HG02938 (cell line): ENCODE measurements around the gene CDC6.

Source experiments
- ATAC-seq: cut with Tn5 transposase; IDR thresholded peaks from one replicate; pipeline ENCODE4 v1.9.1; 2021; ENCODE audit warnings: mild to moderate bottlenecking, moderate library complexity; ENCODE audit not compliant: unreplicated experiment

The CDC6 gene, protein sequence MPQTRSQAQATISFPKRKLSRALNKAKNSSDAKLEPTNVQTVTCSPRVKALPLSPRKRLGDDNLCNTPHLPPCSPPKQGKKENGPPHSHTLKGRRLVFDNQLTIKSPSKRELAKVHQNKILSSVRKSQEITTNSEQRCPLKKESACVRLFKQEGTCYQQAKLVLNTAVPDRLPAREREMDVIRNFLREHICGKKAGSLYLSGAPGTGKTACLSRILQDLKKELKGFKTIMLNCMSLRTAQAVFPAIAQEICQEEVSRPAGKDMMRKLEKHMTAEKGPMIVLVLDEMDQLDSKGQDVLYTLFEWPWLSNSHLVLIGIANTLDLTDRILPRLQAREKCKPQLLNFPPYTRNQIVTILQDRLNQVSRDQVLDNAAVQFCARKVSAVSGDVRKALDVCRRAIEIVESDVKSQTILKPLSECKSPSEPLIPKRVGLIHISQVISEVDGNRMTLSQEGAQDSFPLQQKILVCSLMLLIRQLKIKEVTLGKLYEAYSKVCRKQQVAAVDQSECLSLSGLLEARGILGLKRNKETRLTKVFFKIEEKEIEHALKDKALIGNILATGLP

DNA sequence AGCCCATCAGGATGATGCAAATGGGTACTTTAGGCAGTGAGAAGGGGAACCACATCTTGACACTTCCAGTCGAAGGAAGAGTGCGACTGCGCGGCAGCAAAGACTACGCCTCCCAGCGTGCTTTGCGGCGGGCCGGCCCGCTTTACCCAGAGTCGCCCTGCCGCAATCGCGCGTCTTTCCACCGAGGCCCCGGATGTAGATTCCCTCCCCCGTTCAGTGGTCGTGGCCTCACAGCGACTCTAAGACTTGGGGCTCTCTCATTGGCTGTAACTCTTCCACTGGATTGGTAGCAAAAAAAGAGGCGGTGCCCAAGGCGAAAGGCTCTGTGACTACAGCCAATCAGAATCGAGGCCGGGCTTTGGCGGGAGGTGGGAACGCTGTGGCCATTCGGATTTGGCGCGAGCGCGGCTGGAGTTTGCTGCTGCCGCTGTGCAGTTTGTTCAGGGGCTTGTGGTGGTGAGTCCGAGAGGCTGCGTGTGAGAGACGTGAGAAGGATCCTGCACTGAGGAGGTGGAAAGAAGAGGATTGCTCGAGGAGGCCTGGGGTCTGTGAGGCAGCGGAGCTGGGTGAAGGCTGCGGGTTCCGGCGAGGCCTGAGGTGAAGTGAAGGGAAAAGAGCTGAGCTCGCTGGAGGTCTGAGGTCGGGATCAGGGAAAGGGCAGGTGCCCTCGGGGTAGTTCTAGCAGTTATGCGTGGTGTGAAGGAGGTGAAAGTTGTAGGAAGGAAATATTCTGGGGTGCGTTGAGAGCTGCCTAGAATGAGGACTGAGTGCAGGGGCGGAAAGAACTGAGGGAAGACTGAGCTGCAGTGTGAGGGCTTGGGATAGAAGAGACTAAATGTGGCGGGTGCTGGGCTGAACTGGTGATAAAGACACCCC, at the start of gene CDC6:
TSS of gene CDC6 (plus strand) at position 386 of the 876 bp plus-strand sequence. CDS start 1,542 bp downstream, outside the sequence.
- peak; percentile 96 for ATAC-seq

DNA sequence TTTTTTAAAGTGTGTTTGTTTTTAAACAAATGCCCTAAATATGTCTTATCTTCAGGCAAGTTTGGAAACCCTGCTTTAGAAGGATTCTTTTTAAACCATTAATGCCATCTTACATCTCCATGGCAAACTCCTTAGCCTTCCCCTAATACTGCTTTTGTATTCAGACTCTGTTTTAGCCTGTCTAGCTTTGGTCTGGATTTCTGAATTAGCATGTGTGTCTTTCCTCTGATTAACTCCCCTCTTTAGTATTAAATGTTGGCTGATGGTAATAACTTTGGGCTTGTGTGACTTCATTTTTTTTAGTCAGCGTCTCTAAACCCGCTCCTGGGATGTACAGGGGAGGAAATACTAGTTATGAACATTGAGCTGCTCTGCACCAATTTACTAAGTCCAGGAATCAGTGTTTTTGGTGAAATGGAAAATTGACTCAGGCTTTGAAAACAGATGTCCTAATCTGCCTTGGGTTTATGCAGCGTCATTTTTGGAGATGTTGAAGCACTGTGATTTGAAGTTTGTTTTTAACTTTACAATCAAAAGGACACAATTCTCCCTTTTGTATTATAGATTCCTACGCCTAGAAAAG, 46.3 kb upstream of the CDC6 start:
- no peak for ATAC-seq

DNA sequence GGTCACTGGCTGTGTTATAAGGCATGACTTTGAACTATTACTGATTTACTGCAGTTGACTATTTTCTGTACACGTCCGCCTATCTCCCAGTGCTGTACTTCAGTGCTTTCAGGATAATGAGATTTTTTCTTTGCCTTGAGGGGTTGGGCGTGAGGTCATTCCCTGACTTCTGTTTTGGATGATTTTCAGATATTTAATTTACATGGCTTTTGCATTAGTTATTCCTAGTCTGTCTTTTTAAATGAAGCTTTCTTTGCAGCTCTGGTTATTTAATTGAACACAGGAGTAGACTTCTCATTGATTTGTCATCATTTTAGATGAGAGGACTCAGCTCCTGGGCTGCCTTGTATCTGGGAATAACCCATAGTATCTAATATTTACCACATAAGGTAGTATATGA, 44.9 kb upstream of the CDC6 start:
- no peak for ATAC-seq

DNA sequence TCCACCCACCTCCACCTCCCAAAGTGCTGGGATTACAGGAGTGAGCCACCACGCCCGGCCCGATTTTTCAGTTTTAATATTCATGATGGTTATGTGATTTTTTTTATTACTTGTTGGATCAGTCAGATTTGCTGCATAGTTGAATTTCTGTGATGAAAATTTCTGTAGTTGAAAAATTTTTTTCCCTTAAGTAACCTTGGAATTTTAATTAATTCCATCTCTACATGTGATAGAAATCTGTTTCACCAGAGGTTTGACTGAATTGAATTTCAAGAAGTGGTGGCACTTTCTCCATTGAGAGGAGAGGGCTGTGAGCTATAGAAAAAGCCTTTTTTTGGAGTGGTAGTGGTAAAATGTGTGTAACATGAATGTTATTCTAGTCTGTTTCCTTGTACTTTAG, 43.9 kb upstream of the CDC6 start:
- ATAC-seq = no peak

DNA sequence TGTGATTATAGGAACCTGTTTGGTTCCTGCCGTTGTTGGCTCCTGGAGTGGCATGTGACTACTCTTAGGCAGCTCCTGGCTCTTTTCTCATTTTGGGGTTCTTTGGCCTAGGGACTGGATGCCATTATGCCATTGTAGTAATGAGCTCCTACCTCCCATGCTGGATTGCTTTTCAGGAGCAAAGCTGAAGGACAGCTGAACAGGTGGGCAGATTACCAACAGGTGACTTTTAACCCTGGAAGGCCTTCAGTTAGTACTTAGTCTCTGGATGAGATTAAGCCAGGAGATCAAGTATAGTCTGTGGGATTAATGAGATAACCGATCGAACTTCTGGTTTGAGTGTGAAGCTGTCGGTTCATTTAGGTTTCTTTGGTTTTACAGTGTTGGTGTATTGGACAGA, 43.4 kb upstream of the CDC6 start:
- ATAC-seq = no peak

DNA sequence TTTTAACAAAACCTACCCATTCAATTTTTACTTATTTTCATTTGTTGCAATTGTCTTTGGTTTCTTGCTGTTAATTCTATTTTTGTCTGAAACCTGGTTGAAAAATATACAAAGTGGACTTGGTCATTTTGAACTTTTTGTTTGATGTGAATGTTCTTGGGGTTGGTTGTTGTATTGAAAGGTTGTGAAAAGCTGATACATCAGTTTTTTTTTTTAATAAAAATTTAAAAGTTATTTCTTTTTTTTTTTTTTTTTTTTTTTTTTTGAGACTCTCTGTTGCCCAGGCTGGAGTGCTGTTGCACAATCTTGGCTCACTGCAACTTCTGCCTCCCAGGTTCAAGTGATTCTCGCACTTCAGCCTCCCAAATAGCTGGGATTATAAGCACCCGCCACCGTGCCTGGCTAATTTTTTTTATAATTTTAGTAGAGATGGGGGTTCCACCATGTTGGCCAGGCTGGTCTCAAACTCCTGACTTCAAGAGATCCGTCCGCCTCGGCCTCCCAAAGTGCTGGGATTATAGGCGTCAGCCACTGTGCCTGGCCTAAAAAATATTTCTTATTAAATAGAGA, 39.7 kb upstream of the CDC6 start:
- no peak for ATAC-seq

DNA sequence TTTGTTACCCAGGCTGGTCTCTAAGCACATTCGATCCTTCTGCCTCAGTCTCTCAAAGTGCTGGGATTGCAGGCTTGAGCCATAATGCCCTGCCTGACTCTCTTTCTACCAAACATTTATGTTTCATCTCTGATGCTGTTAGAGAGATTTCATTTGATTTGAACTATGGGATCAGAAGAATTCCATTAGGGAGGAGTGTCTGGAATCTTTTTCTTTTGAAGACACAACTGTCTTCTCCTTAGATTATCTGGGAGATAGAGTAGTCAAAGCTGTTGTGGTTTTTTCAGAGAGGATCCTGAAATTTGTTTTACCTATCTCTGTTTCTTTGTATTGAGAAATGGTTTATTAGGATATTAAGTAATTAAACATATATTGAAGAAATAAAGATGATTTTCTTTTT, 39.2 kb upstream of the CDC6 start:
- ATAC-seq = no peak

DNA sequence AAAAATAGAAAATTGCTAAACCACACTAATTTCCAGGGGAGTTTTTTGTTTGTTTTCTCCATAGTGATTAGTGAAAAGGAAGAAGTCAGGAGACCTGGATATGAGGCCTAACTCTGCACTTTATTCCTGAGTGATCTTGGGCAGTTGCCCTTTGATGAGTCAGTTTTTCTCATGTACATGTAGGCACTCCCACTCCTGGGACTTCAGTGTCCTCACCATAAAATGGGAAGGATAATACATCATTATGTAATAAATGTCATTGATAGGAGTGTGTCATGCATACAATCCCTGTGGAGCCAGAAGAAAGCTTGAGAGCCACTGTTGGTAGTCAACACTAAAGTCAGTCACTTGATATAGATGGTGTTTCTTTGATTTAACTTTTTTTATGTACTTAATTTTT, 36.1 kb upstream of the CDC6 start:
- no peak for ATAC-seq

DNA sequence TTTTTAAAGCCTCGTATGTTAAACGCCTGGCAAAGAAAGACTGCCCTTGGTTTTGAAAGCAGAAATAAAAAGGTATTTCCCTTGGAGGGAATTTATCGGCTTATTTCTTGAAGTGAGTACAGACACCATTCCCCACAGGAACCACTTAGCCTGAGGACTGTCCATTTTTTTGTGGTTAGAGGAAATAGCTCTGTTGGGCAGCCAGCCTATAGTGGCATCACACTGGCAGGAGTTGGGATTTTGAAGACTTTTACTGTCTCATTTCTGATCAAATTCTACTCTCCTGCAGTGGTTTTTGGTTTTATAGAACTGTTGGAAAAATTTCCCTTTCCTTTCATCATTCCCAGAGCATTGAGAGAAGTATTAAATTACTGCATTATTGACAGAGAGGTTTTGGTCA, 34.1 kb upstream of the CDC6 start:
- no peak for ATAC-seq

DNA sequence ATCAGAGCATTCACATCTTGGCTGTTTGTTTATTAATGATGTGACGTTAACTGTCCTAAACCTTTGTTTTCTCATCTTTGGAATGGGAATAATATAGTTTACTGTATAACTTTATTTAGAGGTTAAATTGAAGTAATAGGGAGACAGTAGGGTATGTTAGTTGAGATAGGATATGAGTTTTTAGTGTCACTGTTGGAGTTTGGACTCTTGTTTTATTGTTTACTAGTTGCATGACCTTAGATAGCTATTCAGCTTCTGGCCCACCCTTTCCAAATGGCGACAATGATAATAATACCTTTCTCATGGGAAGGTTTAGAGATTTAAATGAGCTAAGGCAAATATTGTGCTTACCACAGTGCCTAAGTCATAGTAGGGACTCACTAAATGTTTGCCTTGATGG, 28.2 kb upstream of the CDC6 start:
- ATAC-seq = no peak

DNA sequence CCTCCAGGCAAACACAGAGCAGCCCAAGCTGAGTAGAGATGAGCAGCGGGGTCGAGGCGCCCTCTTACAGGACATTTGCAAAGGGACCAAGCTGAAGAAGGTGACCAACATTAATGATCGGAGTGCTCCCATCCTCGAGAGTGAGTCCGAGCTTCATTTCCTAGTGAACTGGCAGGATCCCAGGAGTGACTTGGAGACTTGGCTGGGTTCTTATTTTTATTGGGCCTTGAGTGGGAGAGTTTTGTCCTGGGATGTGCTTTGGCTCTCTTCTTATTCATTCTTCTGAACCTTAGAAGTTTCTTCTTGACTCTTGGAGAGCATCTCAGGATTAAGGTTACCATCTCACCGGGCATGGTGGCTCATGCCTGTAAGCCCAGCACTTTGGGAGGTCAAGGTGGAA, 27.2 kb upstream of the CDC6 start:
- ATAC-seq = no peak

DNA sequence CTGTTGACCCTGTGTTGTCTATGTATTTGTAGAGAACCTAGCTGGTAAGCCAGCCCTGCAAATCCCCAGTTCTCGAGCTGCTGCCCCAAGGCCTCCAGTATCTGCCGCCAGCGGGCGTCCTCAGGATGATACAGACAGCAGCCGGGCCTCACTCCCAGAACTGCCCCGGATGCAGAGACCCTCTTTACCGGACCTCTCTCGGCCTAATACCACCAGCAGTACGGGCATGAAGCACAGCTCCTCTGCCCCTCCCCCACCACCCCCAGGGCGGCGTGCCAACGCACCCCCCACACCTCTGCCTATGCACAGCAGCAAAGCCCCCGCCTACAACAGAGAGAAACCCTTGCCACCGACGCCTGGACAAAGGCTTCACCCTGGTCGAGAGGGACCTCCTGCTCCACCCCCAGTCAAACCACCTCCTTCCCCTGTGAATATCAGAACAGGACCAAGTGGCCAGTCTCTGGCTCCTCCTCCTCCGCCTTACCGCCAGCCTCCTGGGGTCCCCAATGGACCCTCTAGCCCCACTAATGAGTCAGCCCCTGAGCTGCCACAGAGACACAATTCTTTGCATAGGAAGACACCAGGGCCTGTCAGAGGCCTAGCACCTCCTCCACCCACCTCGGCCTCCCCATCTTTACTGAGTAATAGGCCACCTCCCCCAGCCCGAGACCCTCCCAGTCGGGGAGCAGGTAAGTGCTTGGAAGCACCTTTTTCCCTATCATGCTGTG, 23.1 kb upstream of the CDC6 start:
- no peak for ATAC-seq

DNA sequence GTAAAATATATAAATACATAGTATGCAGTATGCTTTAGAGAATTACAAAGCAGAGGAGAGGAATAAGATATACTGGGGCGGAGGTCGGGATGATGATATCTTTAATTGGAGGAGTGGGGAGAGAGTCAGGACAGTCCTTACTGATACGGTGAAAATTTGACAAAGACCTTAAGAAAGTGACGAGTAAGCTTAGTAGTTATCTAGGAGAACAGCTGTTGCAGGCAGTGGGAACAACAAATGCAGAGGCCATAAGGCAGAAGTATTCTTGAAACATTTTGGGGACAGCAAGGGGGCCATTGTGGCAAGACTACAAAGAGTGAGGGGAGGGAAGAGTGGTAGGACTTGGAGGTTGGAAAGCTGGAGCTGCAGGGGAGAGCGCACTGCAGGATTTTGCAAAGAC, 22.3 kb upstream of the CDC6 start:
- ATAC-seq = no peak

DNA sequence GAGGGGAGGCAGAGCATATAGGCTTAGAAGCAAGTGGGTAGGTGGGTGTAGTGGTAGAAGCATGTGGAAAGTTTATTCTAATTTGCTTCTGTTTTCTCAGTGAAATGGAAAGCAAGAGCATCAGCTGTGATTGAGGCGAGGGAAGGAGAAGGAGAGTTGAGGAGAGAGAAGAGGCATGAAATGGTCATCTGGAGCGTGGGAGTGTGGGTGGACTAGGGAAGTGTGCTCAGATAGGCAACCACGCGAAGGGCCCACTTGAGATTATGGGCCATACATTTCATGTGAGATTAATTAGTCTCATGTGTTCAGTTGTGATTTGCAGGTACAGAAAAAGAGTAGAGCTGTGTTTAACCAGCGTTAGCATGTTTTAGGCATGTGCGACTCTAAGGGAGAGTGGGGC, 20.8 kb upstream of the CDC6 start:
- ATAC-seq = no peak

DNA sequence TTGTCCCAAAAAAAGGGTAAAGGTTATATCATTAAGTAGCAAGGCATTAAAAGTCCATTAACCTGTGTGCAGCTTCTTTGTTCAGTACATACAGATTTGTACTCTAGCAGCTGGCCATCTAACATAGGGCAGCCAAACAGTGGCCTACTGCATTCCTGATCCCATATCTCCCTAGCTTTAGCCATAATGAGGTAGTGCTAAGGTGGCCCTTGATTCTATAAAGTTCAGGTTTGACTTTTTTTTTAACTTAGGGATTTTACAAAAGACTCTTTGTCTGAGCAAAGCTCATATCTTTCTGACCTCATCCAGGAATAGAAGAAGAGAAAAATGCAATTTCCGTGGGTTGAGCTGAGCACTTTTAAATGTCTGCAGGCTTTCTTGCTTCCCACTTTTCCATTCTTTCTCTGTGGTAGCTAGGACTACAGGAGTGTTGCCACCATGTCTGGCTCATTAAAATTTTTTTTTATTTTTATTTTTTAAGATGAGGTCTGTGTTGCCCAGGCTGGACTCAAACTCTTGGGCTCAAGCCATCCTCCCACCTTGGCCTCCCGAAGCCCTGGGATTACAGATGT, 19.5 kb upstream of the CDC6 start:
- ATAC-seq = no peak

DNA sequence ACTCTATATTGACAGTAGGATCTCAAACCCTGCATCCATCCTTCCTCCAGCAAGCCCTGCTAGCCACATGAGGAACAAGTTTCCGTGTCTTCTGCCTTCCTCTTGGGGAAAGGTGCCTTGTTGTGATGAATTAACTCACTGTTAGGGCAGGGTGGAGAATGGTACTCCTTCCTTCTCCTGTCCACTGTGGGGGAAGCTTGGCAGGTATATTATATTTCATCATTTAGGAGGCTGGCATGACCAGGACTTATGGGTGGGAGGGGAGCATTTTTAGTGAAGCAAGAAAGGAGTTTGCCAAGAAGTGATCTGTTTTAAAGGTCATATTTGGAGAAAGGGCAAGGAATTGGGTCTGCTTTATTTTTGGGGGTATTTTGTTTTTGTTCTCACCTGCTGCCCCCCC, 9.3 kb upstream of the CDC6 start:
- no peak for ATAC-seq

DNA sequence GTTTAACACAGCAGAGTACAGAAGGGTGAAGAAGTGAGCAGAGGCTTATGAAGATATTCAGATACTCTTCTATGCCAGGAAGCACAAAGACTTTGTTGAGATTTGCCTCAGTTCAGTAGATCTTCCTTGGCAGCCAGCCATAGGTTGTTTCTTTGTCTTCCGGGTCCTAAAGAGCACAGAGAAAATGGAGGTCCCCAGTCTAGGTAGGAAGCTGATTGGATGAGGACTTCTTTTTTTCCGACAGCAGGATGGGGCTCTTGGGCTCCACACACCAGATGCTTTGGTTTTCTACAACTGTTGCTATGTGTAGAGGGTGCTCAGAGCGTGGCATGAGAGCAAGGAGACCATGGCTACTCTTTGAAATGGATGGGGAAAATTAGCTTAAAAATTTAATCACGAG, 8.3 kb upstream of the CDC6 start:
- no peak for ATAC-seq

DNA sequence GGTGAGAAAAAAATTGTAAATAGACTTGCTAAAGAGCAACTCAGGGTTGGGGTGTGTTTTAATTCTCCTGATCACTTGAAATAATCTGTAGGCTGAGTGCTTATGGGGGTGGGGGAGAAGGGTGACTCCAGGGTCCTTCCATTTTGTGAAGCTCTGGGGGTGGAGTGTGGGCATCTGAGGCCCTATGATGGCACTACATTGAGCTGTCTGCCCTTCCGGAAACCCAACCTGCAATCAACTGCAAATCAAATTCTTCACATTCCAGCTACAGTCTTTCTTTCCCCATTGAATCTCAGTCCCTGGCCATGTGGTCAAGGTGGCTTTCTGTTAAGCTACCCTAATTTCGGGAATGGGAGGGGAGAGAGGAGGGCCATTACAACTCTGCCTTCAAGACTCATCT, 6.0 kb upstream of the CDC6 start:
- no peak for ATAC-seq

DNA sequence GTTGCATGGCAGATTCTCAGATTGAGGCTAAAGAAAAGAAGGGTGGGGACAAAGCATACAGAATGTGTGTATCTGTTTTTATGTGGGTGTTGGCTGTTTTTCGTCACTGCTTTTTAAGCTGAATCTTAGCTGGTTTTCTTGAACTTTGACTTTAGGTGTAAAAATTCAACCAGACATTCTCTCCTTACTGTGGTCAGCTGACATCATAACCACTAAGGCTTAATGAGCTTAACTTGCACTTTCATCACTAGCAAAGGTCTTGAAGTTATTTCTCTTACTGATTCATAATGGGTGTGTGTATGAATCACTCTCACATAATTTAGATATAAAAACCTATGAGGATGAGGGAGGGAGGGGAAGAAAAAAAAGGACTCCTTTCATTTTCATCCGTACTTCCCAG, 4.0 kb upstream of the CDC6 start:
- ATAC-seq = no peak

DNA sequence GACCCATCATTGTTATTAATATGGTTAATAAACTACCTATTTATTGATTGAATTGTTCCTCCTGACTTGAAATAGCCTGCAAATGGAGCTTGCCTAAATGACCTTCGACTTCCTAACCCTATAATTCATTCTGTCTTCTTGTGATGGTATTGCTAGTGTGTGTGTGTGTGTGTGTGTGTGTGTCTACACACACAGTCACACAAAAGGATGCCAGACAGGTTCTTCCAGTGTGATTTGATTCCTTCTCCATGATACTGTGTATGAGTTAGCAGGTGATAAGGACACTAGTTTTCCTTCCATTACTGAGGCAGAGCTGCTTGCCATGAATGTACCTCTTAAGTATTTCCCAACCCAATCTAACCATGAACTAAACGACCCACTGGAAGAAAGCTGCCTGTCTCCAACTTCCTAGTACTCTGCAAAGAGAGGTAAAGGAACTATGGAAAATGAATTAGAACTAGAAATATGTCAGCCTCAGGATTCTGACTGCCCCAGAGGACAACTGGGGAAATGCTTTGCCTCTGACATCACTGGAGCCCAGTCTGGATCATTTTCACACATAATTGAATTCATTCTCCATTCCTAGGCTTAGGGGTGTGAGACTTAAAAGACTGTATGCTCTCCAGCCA, 3.5 kb upstream of the CDC6 start:
- ATAC-seq = no peak
